ENCODE measurements around the gene SLC29A1. TPM values are rescaled to one million over a fixed set of nuclear protein-coding genes. Genes with fewer than 3 reads are reported as not detected.

Gene SLC29A1
- total RNA-seq, 1 experiment from 2014 or later, result 108 TPM

GRCh38 chr6:44228433-44228832 lies 5.0 kb downstream of the SLC29A1 start:
- H3K27ac ChIP-seq (ENCODE audit: low read depth, low read length, poor library complexity, severe bottlenecking), result no peak overlapping the region
- intact Hi-C loops (cut with micrococcal nuclease; ENCODE audit: unreplicated experiment), result no loop called here
- DNase-seq (ENCODE audit: low spot score), result no peak
- TF ChIP-seq CTCF (conservative IDR thresholded peaks at IDR 0.05; ENCODE audit: low read depth, low read length), result no peak
- TF ChIP-seq EZH2 (IDR thresholded peaks at IDR 0.05; ENCODE audit: borderline replicate concordance, low read depth, low read length, poor library complexity, severe bottlenecking), result no peak
- CTCF ChIA-PET, result no interaction called here
- no TSS peak for BruUV-seq (replicated peaks)
- POLR2A ChIA-PET (ENCODE audit: low non-redundant PET), result no interaction called here
- H3K4me3 ChIP-seq (ENCODE audit: low read depth, low read length, poor library complexity, severe bottlenecking), result no peak overlapping the region
- H3K36me3 ChIP-seq (ENCODE audit: insufficient read depth, low read length, poor library complexity, severe bottlenecking), result peaks cover 38% of the 10 kb centered on the region
- H3K27me3 ChIP-seq (replicated peaks; ENCODE audit: insufficient read depth, low read depth, low read length, poor library complexity), result no peaks in the 10 kb centered on the region
- H3K4me1 ChIP-seq (ENCODE audit: insufficient read depth, low read length, poor library complexity, severe bottlenecking), result peaks cover 20% of the 10 kb centered on the region
- no peaks in the 10 kb centered on the region for H3K9me3 ChIP-seq (ENCODE audit: low read depth, low read length, poor library complexity, severe bottlenecking)

- no peak overlapping the region for H3K27ac ChIP-seq (ENCODE audit: low read depth, low read length, poor library complexity, severe bottlenecking)
- BruUV-seq (replicated peaks), result no TSS peak
- CTCF ChIA-PET, result no interaction called here
- H3K36me3 ChIP-seq (ENCODE audit: insufficient read depth, low read length, poor library complexity, severe bottlenecking), result peaks cover 38% of the 10 kb centered on the region
- TF ChIP-seq CTCF (conservative IDR thresholded peaks at IDR 0.05; ENCODE audit: low read depth, low read length), result no peak
- TF ChIP-seq EZH2 (IDR thresholded peaks at IDR 0.05; ENCODE audit: borderline replicate concordance, low read depth, low read length, poor library complexity, severe bottlenecking), result no peak
- H3K9me3 ChIP-seq (ENCODE audit: low read depth, low read length, poor library complexity, severe bottlenecking), result no peaks in the 10 kb centered on the region
- H3K4me1 ChIP-seq (ENCODE audit: insufficient read depth, low read length, poor library complexity, severe bottlenecking), result peaks cover 20% of the 10 kb centered on the region
- intact Hi-C loops (cut with micrococcal nuclease; ENCODE audit: unreplicated experiment), result no loop called here
- no peaks in the 10 kb centered on the region for H3K27me3 ChIP-seq (replicated peaks; ENCODE audit: insufficient read depth, low read depth, low read length, poor library complexity)
- H3K4me3 ChIP-seq (ENCODE audit: low read depth, low read length, poor library complexity, severe bottlenecking), result no peak overlapping the region
- POLR2A ChIA-PET (ENCODE audit: low non-redundant PET), result no interaction called here
- no peak for DNase-seq (ENCODE audit: low spot score)
These were observed 5.4 kb downstream of the SLC29A1 start for GRCh38 chr6:44228836-44229235.

GRCh38 chr6:44229376-44230033 lies 6.1 kb downstream of the SLC29A1 start:
- no TSS peak for BruUV-seq (replicated peaks)
- H3K36me3 ChIP-seq (ENCODE audit: insufficient read depth, low read length, poor library complexity, severe bottlenecking), result peaks cover 38% of the 10 kb centered on the region
- ChIA-PET CTCF (no interaction called here), POLR2A (ENCODE audit: low non-redundant PET) (no interaction called here)
- peaks cover 17% of the 10 kb centered on the region for H3K4me1 ChIP-seq (ENCODE audit: insufficient read depth, low read length, poor library complexity, severe bottlenecking)
- H3K9me3 ChIP-seq (ENCODE audit: low read depth, low read length, poor library complexity, severe bottlenecking), result no peaks in the 10 kb centered on the region
- H3K4me3 ChIP-seq (ENCODE audit: low read depth, low read length, poor library complexity, severe bottlenecking), result no peak overlapping the region
- intact Hi-C loops (cut with micrococcal nuclease; ENCODE audit: unreplicated experiment), result no loop called here
- no peak for TF ChIP-seq CTCF (conservative IDR thresholded peaks at IDR 0.05; ENCODE audit: low read depth, low read length)
- TF ChIP-seq EZH2 (IDR thresholded peaks at IDR 0.05; ENCODE audit: borderline replicate concordance, low read depth, low read length, poor library complexity, severe bottlenecking), result no peak
- DNase-seq (ENCODE audit: low spot score), result no peak
- H3K27ac ChIP-seq (ENCODE audit: low read depth, low read length, poor library complexity, severe bottlenecking), result no peak overlapping the region
- no peaks in the 10 kb centered on the region for H3K27me3 ChIP-seq (replicated peaks; ENCODE audit: insufficient read depth, low read depth, low read length, poor library complexity)

All from A673 (cell line).